ENCODE measurements around the gene DOHH.

Gene DOHH

GRCh38 chr19:3500429-3501101 is at the start of gene DOHH:
Gene DOHH (minus strand): TSS chr19:3500674. CDS start chr19:3496814, 3,860 bp downstream.
- H3K36me3 ChIP-seq (ENCODE audit: insufficient read depth, low read depth, low read length): peaks cover 18% of the 10 kb centered on the region; the same call in 1 of the 2 replicates
- H3K9me3 ChIP-seq (ENCODE audit: insufficient read depth, low read depth, low read length): no peaks in the 10 kb centered on the region
- H3K9ac ChIP-seq (ENCODE audit: low read depth, low read length): peak within 1 kb of the TSS; percentile 100
- H3K27ac ChIP-seq (ENCODE audit: low read length): peak within 1 kb of the TSS; percentile 99
- H3K4me1 ChIP-seq (ENCODE audit: insufficient read depth, low read length): no peaks in the 10 kb centered on the region
- H3K4me3 ChIP-seq (ENCODE audit: low read length): peak within 1 kb of the TSS; percentile 97
- H3K27me3 ChIP-seq (ENCODE audit: insufficient read depth, low read length): no peaks in the 10 kb centered on the region

GRCh38 chr19:3549816-3550215 is 49.3 kb upstream of the DOHH start:
- H3K9me3 ChIP-seq (ENCODE audit: insufficient read depth, low read depth, low read length): no peaks in the 10 kb centered on the region
- H3K4me1 ChIP-seq (ENCODE audit: insufficient read depth, low read length): no peaks in the 10 kb centered on the region
- no peak overlapping the region for H3K9ac ChIP-seq (ENCODE audit: low read depth, low read length)
- no peaks in the 10 kb centered on the region for H3K27me3 ChIP-seq (ENCODE audit: insufficient read depth, low read length)
- no peak overlapping the region for H3K27ac ChIP-seq (ENCODE audit: low read length)
- H3K36me3 ChIP-seq (ENCODE audit: insufficient read depth, low read depth, low read length): no peaks in the 10 kb centered on the region
- H3K4me3 ChIP-seq (ENCODE audit: low read length): no peak overlapping the region

GRCh38 chr19:3548606-3549005 is 48.1 kb upstream of the DOHH start:
- Histone ChIP-seq H3K4me3 (ENCODE audit: low read length) (no peak overlapping the region), H3K27ac (ENCODE audit: low read length) (no peak overlapping the region), H3K36me3 (ENCODE audit: insufficient read depth, low read depth, low read length) (no peaks in the 10 kb centered on the region), H3K9ac (ENCODE audit: low read depth, low read length) (no peak overlapping the region), H3K27me3 (ENCODE audit: insufficient read depth, low read length) (no peaks in the 10 kb centered on the region), H3K9me3 (ENCODE audit: insufficient read depth, low read depth, low read length) (no peaks in the 10 kb centered on the region), H3K4me1 (ENCODE audit: insufficient read depth, low read length) (no peaks in the 10 kb centered on the region)

- Histone ChIP-seq H3K4me1 (ENCODE audit: insufficient read depth, low read length) (no peaks in the 10 kb centered on the region), H3K4me3 (ENCODE audit: low read length) (no peak overlapping the region), H3K9ac (ENCODE audit: low read depth, low read length) (no peak overlapping the region), H3K27ac (ENCODE audit: low read length) (no peak overlapping the region), H3K27me3 (ENCODE audit: insufficient read depth, low read length) (no peaks in the 10 kb centered on the region), H3K36me3 (ENCODE audit: insufficient read depth, low read depth, low read length) (no peaks in the 10 kb centered on the region), H3K9me3 (ENCODE audit: insufficient read depth, low read depth, low read length) (no peaks in the 10 kb centered on the region)
Observed at GRCh38 chr19:3547767-3548282, 47.4 kb upstream of the DOHH start.

GRCh38 chr19:3547301-3547731 is 46.8 kb upstream of the DOHH start:
- H3K9me3 ChIP-seq (ENCODE audit: insufficient read depth, low read depth, low read length): no peaks in the 10 kb centered on the region
- H3K4me3 ChIP-seq (ENCODE audit: low read length): no peak overlapping the region
- no peaks in the 10 kb centered on the region for H3K27me3 ChIP-seq (ENCODE audit: insufficient read depth, low read length)
- H3K4me1 ChIP-seq (ENCODE audit: insufficient read depth, low read length): no peaks in the 10 kb centered on the region
- no peak overlapping the region for H3K9ac ChIP-seq (ENCODE audit: low read depth, low read length)
- H3K36me3 ChIP-seq (ENCODE audit: insufficient read depth, low read depth, low read length): no peaks in the 10 kb centered on the region
- H3K27ac ChIP-seq (ENCODE audit: low read length): no peak overlapping the region

- H3K9me3 ChIP-seq (ENCODE audit: insufficient read depth, low read depth, low read length): no peaks in the 10 kb centered on the region
- no peak overlapping the region for H3K27ac ChIP-seq (ENCODE audit: low read length)
- no peak overlapping the region for H3K9ac ChIP-seq (ENCODE audit: low read depth, low read length)
- no peaks in the 10 kb centered on the region for H3K4me1 ChIP-seq (ENCODE audit: insufficient read depth, low read length)
- H3K27me3 ChIP-seq (ENCODE audit: insufficient read depth, low read length): no peaks in the 10 kb centered on the region
- H3K4me3 ChIP-seq (ENCODE audit: low read length): no peak overlapping the region
- H3K36me3 ChIP-seq (ENCODE audit: insufficient read depth, low read depth, low read length): no peaks in the 10 kb centered on the region
Observed at GRCh38 chr19:3546119-3546518, 45.6 kb upstream of the DOHH start.

- H3K27ac ChIP-seq (ENCODE audit: low read length): no peak overlapping the region
- H3K36me3 ChIP-seq (ENCODE audit: insufficient read depth, low read depth, low read length): no peaks in the 10 kb centered on the region
- H3K4me3 ChIP-seq (ENCODE audit: low read length): no peak overlapping the region
- no peaks in the 10 kb centered on the region for H3K4me1 ChIP-seq (ENCODE audit: insufficient read depth, low read length)
- H3K9me3 ChIP-seq (ENCODE audit: insufficient read depth, low read depth, low read length): no peaks in the 10 kb centered on the region
- no peaks in the 10 kb centered on the region for H3K27me3 ChIP-seq (ENCODE audit: insufficient read depth, low read length)
- H3K9ac ChIP-seq (ENCODE audit: low read depth, low read length): no peak overlapping the region
Observed at GRCh38 chr19:3545669-3546034, 45.2 kb upstream of the DOHH start.

GRCh38 chr19:3544742-3545668 is 44.5 kb upstream of the DOHH start:
- H3K4me1 ChIP-seq (ENCODE audit: insufficient read depth, low read length): no peaks in the 10 kb centered on the region
- H3K4me3 ChIP-seq (ENCODE audit: low read length): no peak overlapping the region
- H3K27me3 ChIP-seq (ENCODE audit: insufficient read depth, low read length): no peaks in the 10 kb centered on the region
- H3K27ac ChIP-seq (ENCODE audit: low read length): no peak overlapping the region
- no peaks in the 10 kb centered on the region for H3K36me3 ChIP-seq (ENCODE audit: insufficient read depth, low read depth, low read length)
- H3K9me3 ChIP-seq (ENCODE audit: insufficient read depth, low read depth, low read length): no peaks in the 10 kb centered on the region
- no peak overlapping the region for H3K9ac ChIP-seq (ENCODE audit: low read depth, low read length)

- no peak overlapping the region for H3K27ac ChIP-seq (ENCODE audit: low read length)
- no peaks in the 10 kb centered on the region for H3K36me3 ChIP-seq (ENCODE audit: insufficient read depth, low read depth, low read length)
- H3K27me3 ChIP-seq (ENCODE audit: insufficient read depth, low read length): no peaks in the 10 kb centered on the region
- H3K4me1 ChIP-seq (ENCODE audit: insufficient read depth, low read length): no peaks in the 10 kb centered on the region
- H3K4me3 ChIP-seq (ENCODE audit: low read length): no peak overlapping the region
- no peak overlapping the region for H3K9ac ChIP-seq (ENCODE audit: low read depth, low read length)
- no peaks in the 10 kb centered on the region for H3K9me3 ChIP-seq (ENCODE audit: insufficient read depth, low read depth, low read length)
Observed at GRCh38 chr19:3544058-3544376, 43.5 kb upstream of the DOHH start.

GRCh38 chr19:3543150-3544057 is 42.9 kb upstream of the DOHH start:
- no peak overlapping the region for H3K27ac ChIP-seq (ENCODE audit: low read length)
- H3K9me3 ChIP-seq (ENCODE audit: insufficient read depth, low read depth, low read length): no peaks in the 10 kb centered on the region
- no peak overlapping the region for H3K9ac ChIP-seq (ENCODE audit: low read depth, low read length)
- H3K27me3 ChIP-seq (ENCODE audit: insufficient read depth, low read length): no peaks in the 10 kb centered on the region
- H3K36me3 ChIP-seq (ENCODE audit: insufficient read depth, low read depth, low read length): no peaks in the 10 kb centered on the region
- no peaks in the 10 kb centered on the region for H3K4me1 ChIP-seq (ENCODE audit: insufficient read depth, low read length)
- no peak overlapping the region for H3K4me3 ChIP-seq (ENCODE audit: low read length)

- H3K4me3 ChIP-seq (ENCODE audit: low read length): no peak overlapping the region
- H3K27me3 ChIP-seq (ENCODE audit: insufficient read depth, low read length): no peaks in the 10 kb centered on the region
- no peak overlapping the region for H3K27ac ChIP-seq (ENCODE audit: low read length)
- H3K36me3 ChIP-seq (ENCODE audit: insufficient read depth, low read depth, low read length): peaks cover 10% of the 10 kb centered on the region; the same call in 1 of the 2 replicates
- no peak overlapping the region for H3K9ac ChIP-seq (ENCODE audit: low read depth, low read length)
- no peaks in the 10 kb centered on the region for H3K9me3 ChIP-seq (ENCODE audit: insufficient read depth, low read depth, low read length)
- H3K4me1 ChIP-seq (ENCODE audit: insufficient read depth, low read length): no peaks in the 10 kb centered on the region
Observed at GRCh38 chr19:3539756-3540118, 39.3 kb upstream of the DOHH start.
